Skeletal muscle tissue (tissue), 4 donors: ENCODE results near the gene PITRM1. TPM values are rescaled to one million over a fixed set of nuclear protein-coding genes. Genes with fewer than 3 reads are reported as not detected.

Experiments
- H3K27ac ChIP-seq: one replicate; pipeline ENCODE4 v1.7.0; 2013; ENCODE audit warnings: mild to moderate bottlenecking, low read depth, low read length, inconsistent platforms
- H3K27me3 ChIP-seq, 3 donors: one replicate each; pipeline ENCODE4 v1.7.0; 2013; ENCODE audit warnings: low read length in 3 of 3; ENCODE audit not compliant: control insufficient read depth in 3 of 3, insufficient read depth in 3 of 3
- H3K36me3 ChIP-seq, 3 donors: one replicate each; pipeline ENCODE4 v1.7.0; 2013; ENCODE audit warnings: low read length in 3 of 3; ENCODE audit not compliant: control insufficient read depth in 3 of 3, insufficient read depth in 3 of 3
- H3K4me1 ChIP-seq, 3 donors: one replicate each; pipeline ENCODE4 v1.7.0; 2013; ENCODE audit warnings: low read length in 3 of 3, mild to moderate bottlenecking in 3 of 3; ENCODE audit not compliant: control insufficient read depth in 3 of 3, insufficient read depth in 3 of 3
- H3K4me3 ChIP-seq, 3 donors: one replicate each; pipeline ENCODE4 v1.7.0; 2013; ENCODE audit warnings: low read length in 3 of 3
- H3K9ac ChIP-seq, 3 donors: one replicate each; pipeline ENCODE4 v1.7.0; 2013; ENCODE audit warnings: low read length in 3 of 3, mild to moderate bottlenecking in 3 of 3, moderate library complexity in 2 of 3, low read depth in 1 of 3
- H3K9me3 ChIP-seq, 3 donors: one replicate each; pipeline ENCODE4 v1.7.0; 2013; ENCODE audit warnings: low read length in 3 of 3; ENCODE audit not compliant: control insufficient read depth in 3 of 3
- total RNA-seq: library from RNA; depleted of rRNA; stranded (reverse); fragments of >200 nt; gene quantifications from one replicate; pipeline ENCODE4 v1.2.3, GENCODE V29; 2014
- donor health status: Osteomylitis.

Gene PITRM1
- total RNA-seq, 1 donor from 2014 or later, result 44.9 TPM

GRCh38 chr10:3151889-3152565, 20.6 kb downstream of the PITRM1 start:
- Histone ChIP-seq H3K4me1 (peaks cover 0 to 4% (median 0%) of the 10 kb centered on the region in 3 donors), H3K27me3 (no peaks in the 10 kb centered on the region), H3K36me3 (peaks cover 71 to 82% (median 80%) of the 10 kb centered on the region in 3 donors)

DNA sequence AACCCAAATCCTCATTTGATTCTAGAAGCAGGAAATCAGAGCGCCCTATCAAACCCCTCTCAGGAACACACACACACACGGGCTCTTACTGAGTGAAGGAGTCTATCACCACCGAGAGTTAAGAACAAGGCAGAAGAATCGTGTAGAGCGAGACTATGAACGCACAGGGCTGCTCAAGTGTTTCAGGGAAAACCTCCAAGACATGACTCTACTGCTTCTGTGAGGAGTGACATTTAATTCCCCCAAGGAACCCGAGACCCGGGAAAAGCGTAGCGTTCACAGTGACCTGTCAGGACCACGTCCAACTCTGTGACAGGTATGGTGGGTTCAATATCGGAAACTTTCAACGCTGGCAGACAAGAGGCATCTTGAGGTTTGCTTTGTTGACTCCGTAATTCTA, 21.6 kb downstream of the PITRM1 start:
- H3K36me3 ChIP-seq, result peaks cover 78 to 87% (median 86%) of the 10 kb centered on the region in 3 donors
- no peak overlapping the region for H3K9ac ChIP-seq
- H3K9me3 ChIP-seq, result no peaks in the 10 kb centered on the region
- H3K27ac ChIP-seq, result no peak overlapping the region
- H3K4me3 ChIP-seq, result no peak overlapping the region
- H3K4me1 ChIP-seq, result peaks cover 0 to 4% (median 0%) of the 10 kb centered on the region in 3 donors
- no peaks in the 10 kb centered on the region for H3K27me3 ChIP-seq

More at GRCh38 chr10:3151889-3152565, 20.6 kb downstream of the PITRM1 start:
- Histone ChIP-seq H3K9ac (no peak overlapping the region), H3K9me3 (no peaks in the 10 kb centered on the region), H3K4me3 (no peak overlapping the region), H3K27ac (no peak overlapping the region)

DNA sequence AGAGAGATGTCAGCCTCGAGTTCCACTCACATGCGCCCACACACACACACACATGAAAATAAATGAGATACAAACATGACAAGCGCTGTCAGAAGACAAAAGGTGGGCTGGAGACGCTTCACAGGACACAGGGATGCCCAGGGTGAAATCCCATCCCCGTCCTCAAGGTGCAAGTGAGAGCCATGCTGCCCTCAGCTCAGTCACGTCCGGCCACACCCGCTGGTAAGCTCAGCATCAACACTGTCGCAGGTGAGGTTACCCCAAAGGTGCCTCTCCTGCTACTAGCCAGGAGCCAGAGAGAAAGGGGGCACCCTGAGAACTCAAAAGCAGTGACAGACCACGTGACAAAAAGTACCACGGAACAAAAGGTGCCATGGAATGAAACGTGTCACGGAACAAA, 22.2 kb downstream of the PITRM1 start:
- no peak overlapping the region for H3K27ac ChIP-seq
- peaks cover 0 to 4% (median 0%) of the 10 kb centered on the region in 3 donors for H3K4me1 ChIP-seq
- no peaks in the 10 kb centered on the region for H3K9me3 ChIP-seq
- no peaks in the 10 kb centered on the region for H3K27me3 ChIP-seq
- H3K4me3 ChIP-seq, result no peak overlapping the region
- no peak overlapping the region for H3K9ac ChIP-seq
- H3K36me3 ChIP-seq, result peaks cover 74 to 89% (median 86%) of the 10 kb centered on the region in 3 donors

DNA sequence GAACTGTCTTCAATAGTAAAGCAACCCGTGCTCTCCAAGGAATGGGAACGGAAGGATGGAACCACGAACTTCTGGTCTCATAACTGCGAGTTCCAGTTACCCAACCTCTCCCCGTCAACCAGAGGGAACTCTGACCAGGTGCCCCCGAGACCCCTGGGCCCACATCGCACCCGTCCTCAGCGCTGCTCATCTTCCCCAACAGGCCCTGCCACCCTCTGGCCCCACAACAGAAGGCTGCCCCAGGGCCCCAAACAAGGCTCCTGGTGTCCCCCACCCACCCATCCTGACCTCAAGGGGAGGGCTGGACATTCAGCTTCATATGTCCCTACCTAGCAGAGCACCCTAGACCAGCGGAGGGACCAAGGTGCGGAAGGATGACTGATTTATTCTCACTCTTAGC, 22.7 kb downstream of the PITRM1 start:
- H3K9ac ChIP-seq, result no peak overlapping the region
- no peak overlapping the region for H3K27ac ChIP-seq
- H3K36me3 ChIP-seq, result peaks cover 74 to 89% (median 86%) of the 10 kb centered on the region in 3 donors
- no peaks in the 10 kb centered on the region for H3K9me3 ChIP-seq
- H3K4me1 ChIP-seq, result peaks cover 0 to 4% (median 0%) of the 10 kb centered on the region in 3 donors
- H3K27me3 ChIP-seq, result no peaks in the 10 kb centered on the region
- no peak overlapping the region for H3K4me3 ChIP-seq

DNA sequence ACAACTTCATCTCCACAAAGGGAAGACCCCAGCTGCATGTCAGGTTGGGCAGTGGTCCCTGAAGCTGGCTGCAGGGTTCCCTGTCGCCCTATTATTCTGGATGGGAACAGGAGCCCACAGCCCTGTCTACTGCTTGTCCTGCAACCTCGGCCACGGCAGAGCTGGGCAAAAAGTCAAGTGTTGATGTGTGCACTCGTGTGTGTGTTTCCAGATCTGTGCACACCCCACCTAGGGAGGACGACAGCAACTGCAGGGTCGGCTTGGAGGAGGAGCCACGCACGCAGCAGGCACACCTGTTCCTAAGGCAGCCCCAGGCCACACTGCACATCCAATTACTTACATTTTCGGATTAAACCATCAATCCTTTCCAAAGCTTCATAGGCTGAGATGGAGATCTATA, 23.6 kb downstream of the PITRM1 start:
- Histone ChIP-seq H3K36me3 (peaks cover 74 to 87% (median 84%) of the 10 kb centered on the region in 3 donors), H3K27ac (no peak overlapping the region), H3K4me3 (no peak overlapping the region), H3K4me1 (peaks cover 0 to 4% (median 0%) of the 10 kb centered on the region in 3 donors), H3K9me3 (no peaks in the 10 kb centered on the region), H3K9ac (no peak overlapping the region), H3K27me3 (no peaks in the 10 kb centered on the region)

- Histone ChIP-seq H3K27me3 (no peaks in the 10 kb centered on the region), H3K36me3 (peaks cover 79 to 90% (median 88%) of the 10 kb centered on the region in 3 donors)
Observed at GRCh38 chr10:3148041-3148440, 24.5 kb downstream of the PITRM1 start.

GRCh38 chr10:3147117-3147820, 25.3 kb downstream of the PITRM1 start:
- Histone ChIP-seq H3K4me1 (peaks cover 0 to 4% (median 0%) of the 10 kb centered on the region in 3 donors), H3K27me3 (no peaks in the 10 kb centered on the region), H3K36me3 (peaks cover 80 to 92% (median 88%) of the 10 kb centered on the region in 3 donors), H3K4me3 (no peak overlapping the region), H3K9me3 (no peaks in the 10 kb centered on the region), H3K27ac (no peak overlapping the region), H3K9ac (no peak overlapping the region)

More at GRCh38 chr10:3148041-3148440, 24.5 kb downstream of the PITRM1 start:
- no peak overlapping the region for H3K27ac ChIP-seq
- H3K9me3 ChIP-seq, result no peaks in the 10 kb centered on the region
- peaks cover 0 to 4% (median 0%) of the 10 kb centered on the region in 3 donors for H3K4me1 ChIP-seq
- no peak overlapping the region for H3K9ac ChIP-seq
- H3K4me3 ChIP-seq, result no peak overlapping the region

DNA sequence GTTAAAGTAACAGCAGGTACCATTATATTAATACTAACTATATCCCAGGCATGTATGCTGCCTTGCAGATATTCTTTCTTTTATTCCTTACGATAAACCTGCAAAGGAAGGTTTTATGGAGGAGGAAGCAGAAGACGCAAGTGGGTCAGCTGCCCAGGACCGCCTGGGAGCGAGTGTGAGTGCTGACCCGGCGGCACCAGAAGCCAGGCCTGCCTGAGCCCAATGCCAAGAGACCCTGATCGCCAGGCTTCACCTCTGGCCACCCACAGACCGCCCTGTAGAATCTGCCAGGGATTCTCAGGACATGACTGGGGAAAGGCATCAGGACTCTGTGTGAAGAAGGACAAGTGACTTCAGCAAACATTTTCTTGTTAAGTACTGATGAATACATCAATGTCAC, 26.3 kb downstream of the PITRM1 start:
- peaks cover 0 to 4% (median 0%) of the 10 kb centered on the region in 3 donors for H3K4me1 ChIP-seq
- no peaks in the 10 kb centered on the region for H3K9me3 ChIP-seq
- H3K4me3 ChIP-seq, result no peak overlapping the region
- H3K27ac ChIP-seq, result no peak overlapping the region
- peaks cover 83 to 92% (median 92%) of the 10 kb centered on the region in 3 donors for H3K36me3 ChIP-seq
- H3K27me3 ChIP-seq, result no peaks in the 10 kb centered on the region
- no peak overlapping the region for H3K9ac ChIP-seq

DNA sequence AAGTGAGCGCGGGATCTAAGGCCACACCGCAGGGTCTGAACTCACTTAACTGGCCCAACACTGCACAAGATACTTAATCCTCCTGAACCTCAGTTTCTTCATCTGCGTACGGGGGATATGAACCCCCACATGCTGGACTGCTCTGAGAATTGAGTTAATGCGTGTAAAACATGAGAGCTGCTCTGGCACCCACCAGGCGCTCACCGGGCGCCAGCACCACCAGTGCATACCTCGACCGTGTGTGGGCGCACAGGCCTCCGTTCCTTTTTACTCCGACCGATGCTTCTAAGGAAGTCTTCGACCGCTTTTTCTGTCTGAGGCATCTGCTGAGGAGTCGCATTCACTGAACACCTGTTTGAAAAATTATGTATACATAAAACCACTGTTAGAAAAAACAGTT, 27.2 kb downstream of the PITRM1 start:
- no peak overlapping the region for H3K9ac ChIP-seq
- no peaks in the 10 kb centered on the region for H3K27me3 ChIP-seq
- no peak overlapping the region for H3K27ac ChIP-seq
- no peak overlapping the region for H3K4me3 ChIP-seq
- peaks cover 1 to 7% (median 2%) of the 10 kb centered on the region in 3 donors for H3K4me1 ChIP-seq
- H3K9me3 ChIP-seq, result no peaks in the 10 kb centered on the region
- H3K36me3 ChIP-seq, result peaks cover 78 to 91% (median 84%) of the 10 kb centered on the region in 3 donors
